Psoas muscle (tissue), 8 donors: ENCODE measurements around the gene SLIT3. TPM values are rescaled to one million over a fixed set of nuclear protein-coding genes. Genes with fewer than 3 reads are reported as not detected.

Source experiments
- ATAC-seq, 4 donors: fragments of 200-7000 bp; cut with Tn5 transposase; one replicate each; pipeline ENCODE4 v1.9.1; 2020; ENCODE audit warnings: moderate library complexity in 3 of 4, mild to moderate bottlenecking in 2 of 4
- DNase-seq, 2 donors: peaks; one replicate each; pipeline ENCODE4 v3.0.0-alpha.2; 2020
- H3K27ac ChIP-seq: fragments of 200-600 bp; one replicate; pipeline ENCODE4 v1.8.0; 2022
- H3K27me3 ChIP-seq, 3 donors: fragments of 200-600 bp in 1 of 3; one replicate each; pipeline versions ENCODE4 v1.6.1 to v1.8.0; 2013 to 2022; ENCODE audit warnings: low read length in 2 of 3, mild to moderate bottlenecking in 2 of 3, moderate library complexity in 1 of 3; ENCODE audit not compliant: insufficient read depth in 3 of 3
- H3K36me3 ChIP-seq, 2 donors: fragments of 200-600 bp in 1 of 2; one replicate each; pipeline versions ENCODE4 v1.6.1 to v1.8.0; 2013 to 2022; ENCODE audit warnings: low read depth in 1 of 2, mild to moderate bottlenecking in 1 of 2, moderate library complexity in 1 of 2; ENCODE audit not compliant: insufficient read depth in 1 of 2
- H3K4me1 ChIP-seq: fragments of 200-600 bp; one replicate; pipeline ENCODE4 v1.8.0; 2022
- H3K4me3 ChIP-seq: fragments of 200-600 bp; one replicate; pipeline ENCODE4 v1.8.0; 2022; ENCODE audit warnings: mild to moderate bottlenecking
- H3K9me3 ChIP-seq: fragments of 200-600 bp; one replicate; pipeline ENCODE4 v1.8.0; 2022
- CTCF ChIP-seq: fragments of 200-600 bp; IDR thresholded peaks from one replicate; pipeline ENCODE4 v1.8.0; 2022; ENCODE audit warnings: antibody characterized with exemption
- WGBS, 3 donors: extraction: QIAGEN DNeasy Blood & Tissue Kit; methylation state at CpG; one replicate each; pipeline versions ENCODE4 v1.1.6 to v1.1.7; 2013; 5-methylcytosine and 5-hydroxymethylcytosine counted together
- intact Hi-C, 2 donors: fragments of 100-400 bp; cut with DNase I; formaldehyde crosslinking; loops; one replicate each; pipeline versions ENCODE4 v1.11.0 to v1.14.2; 2022
- polyA plus RNA-seq, 3 donors: library from polyadenylated mRNA; stranded (reverse); fragments of 200-250 nt; gene quantifications; one replicate each; pipeline ENCODE4 v1.2.3, GENCODE V29; 2013
- total RNA-seq, 4 donors: library from RNA; stranded (reverse); fragmentation: NEBNext Ultra II Directional in 2 of 4; extraction: Animal tissue kit (Norgen Biotek cat#: 25700) in 2 of 4; gene quantifications; one replicate each; pipeline versions ENCODE4 v1.2.1 to v1.2.4, GENCODE V29; 2021 to 2023
- donor health status: healthy with polysubstance abuse.
- donor health status: DM: no; HTN: no; CAD: no; lungs with moderate emphysema.
- donor health status: Bipolar disorder and iron deficiency.
- donor health status: healthy.
- donor health status: DM: yes; HTN: yes; CAD: no.
- donor health status: DM: no; HTN: no; CAD: no.
- donor health status: DM: no; HTN: no; CAD: no.
- donor health status: DM: yes; HTN: yes; CAD: no.

Gene SLIT3
- total and polyA plus RNA-seq, 7 donors = 0.81 to 5.9 (median 2.1) TPM

- no peak for TF ChIP-seq CTCF
- Histone ChIP-seq H3K27ac (no peak overlapping the region), H3K27me3 (peaks cover 0 to 5% (median 0%) of the 10 kb centered on the region in 3 donors), H3K36me3 (no peaks in the 10 kb centered on the region), H3K4me1 (no peaks in the 10 kb centered on the region), H3K4me3 (no peak overlapping the region), H3K9me3 (no peaks in the 10 kb centered on the region)
- no peak for ATAC-seq
- 78 to 81% (median 80%) methylated on average over 7 of the region's 7 CpGs for WGBS, 3 donors
- DNase-seq = no peak
- intact Hi-C loops = no loop called here
Measured at GRCh38 chr5:168921147-168921866, 379.6 kb downstream of the SLIT3 start.

- intact Hi-C loops = no loop called here
- ATAC-seq = no peak
- WGBS, 3 donors = 33 to 37% (median 35%) methylated on average over 14 of the region's 14 CpGs
- no peaks in the 10 kb centered on the region for H3K4me1 ChIP-seq
- H3K9me3 ChIP-seq = no peaks in the 10 kb centered on the region
- no peak overlapping the region for H3K4me3 ChIP-seq
- TF ChIP-seq CTCF = no peak
- DNase-seq = no peak
- H3K27me3 ChIP-seq = peaks cover 0 to 5% (median 0%) of the 10 kb centered on the region in 3 donors
- no peaks in the 10 kb centered on the region for H3K36me3 ChIP-seq
- H3K27ac ChIP-seq = no peak overlapping the region
Measured at GRCh38 chr5:168920019-168920810, 380.7 kb downstream of the SLIT3 start.

GRCh38 chr5:168917947-168918600 is 382.9 kb downstream of the SLIT3 start:
- DNase-seq (no peak), ATAC-seq (no peak)
- WGBS, 3 donors = 59 to 61% (median 60%) methylated on average over 4 of the region's 4 CpGs

GRCh38 chr5:168916852-168917251 is 384.1 kb downstream of the SLIT3 start:
- DNase-seq (no peak), ATAC-seq (peak in 2 of 4 donors; percentile 26 to 44)
- Histone ChIP-seq H3K4me3 (no peak overlapping the region), H3K36me3 (no peaks in the 10 kb centered on the region), H3K4me1 (no peaks in the 10 kb centered on the region), H3K27ac (no peak overlapping the region), H3K9me3 (no peaks in the 10 kb centered on the region), H3K27me3 (peaks cover 0 to 5% (median 0%) of the 10 kb centered on the region in 3 donors)
- intact Hi-C loops = no loop called here
- TF ChIP-seq CTCF = no peak
- WGBS, 3 donors = 32 to 44% (median 40%) methylated on average over 6 of the region's 6 CpGs

More at GRCh38 chr5:168917947-168918600, 382.9 kb downstream of the SLIT3 start:
- Histone ChIP-seq H3K27me3 (peaks cover 0 to 5% (median 0%) of the 10 kb centered on the region in 3 donors), H3K4me3 (no peak overlapping the region), H3K9me3 (no peaks in the 10 kb centered on the region), H3K36me3 (no peaks in the 10 kb centered on the region), H3K27ac (no peak overlapping the region), H3K4me1 (no peaks in the 10 kb centered on the region)
- intact Hi-C loops = no loop called here
- TF ChIP-seq CTCF = no peak
